Spleen (tissue), 7 donors: ENCODE measurements around the gene HDAC4.

ENCODE experiments used
- POLR2A ChIP-seq, 3 donors: fragments of 450-650 bp; IDR thresholded peaks; one replicate each; pipeline ENCODE4 v1.5.1; 2017; ENCODE audit warnings: antibody characterized with exemption in 3 of 3, mild to moderate bottlenecking in 1 of 3
- TF ChIP-seq, protein P1 (sequence below), 11 experiments: fragments of 200-600 bp in 7 of 11; fragments of 450-650 bp in 4 of 11; sonication (generic) in 4 of 11; IDR thresholded peaks in 8 of 11; conservative IDR thresholded peaks in 3 of 11; 1 replicate in 7 of 11; 2 replicates in 4 of 11; pipeline versions ENCODE4 v1.4.0 to v1.8.0; 2016 to 2021; ENCODE audit warnings: antibody characterized with exemption in 11 of 11, inconsistent platforms in 4 of 11, mild to moderate bottlenecking in 1 of 11
- donor health status: DM: no; HTN: no; CAD: no; lungs with moderate emphysema.
- donor health status: DM: no; HTN: no; CAD: no.
- donor health status: DM: no; HTN: no; CAD: no.

DNA sequence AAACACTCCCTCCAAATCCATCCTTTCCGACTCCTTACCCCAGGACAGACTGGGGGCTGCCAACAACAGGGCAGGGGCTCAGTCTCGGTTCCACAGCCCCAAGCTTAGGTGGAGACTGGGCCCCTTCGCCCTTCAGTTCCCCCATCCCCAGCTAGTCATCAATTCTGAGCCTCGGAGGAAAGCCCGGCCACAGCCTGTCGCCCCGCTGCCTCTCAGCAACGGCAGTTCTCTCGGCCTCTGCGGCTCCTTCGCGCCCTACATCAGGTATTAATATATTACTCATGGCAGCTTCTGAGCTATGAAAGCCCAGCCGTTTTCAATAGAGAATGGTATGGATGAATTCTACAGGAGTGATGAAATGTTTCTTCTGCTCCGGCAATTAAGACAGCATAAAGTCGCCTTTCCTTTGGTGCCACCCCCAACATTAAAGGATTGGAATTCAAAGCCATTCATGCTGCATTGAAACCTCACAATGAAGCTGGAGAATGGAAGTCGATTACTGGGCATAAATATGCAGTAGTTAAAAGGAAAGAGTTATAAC, 2.8 kb downstream of the HDAC4 start:
- TF ChIP-seq, protein P1, sequence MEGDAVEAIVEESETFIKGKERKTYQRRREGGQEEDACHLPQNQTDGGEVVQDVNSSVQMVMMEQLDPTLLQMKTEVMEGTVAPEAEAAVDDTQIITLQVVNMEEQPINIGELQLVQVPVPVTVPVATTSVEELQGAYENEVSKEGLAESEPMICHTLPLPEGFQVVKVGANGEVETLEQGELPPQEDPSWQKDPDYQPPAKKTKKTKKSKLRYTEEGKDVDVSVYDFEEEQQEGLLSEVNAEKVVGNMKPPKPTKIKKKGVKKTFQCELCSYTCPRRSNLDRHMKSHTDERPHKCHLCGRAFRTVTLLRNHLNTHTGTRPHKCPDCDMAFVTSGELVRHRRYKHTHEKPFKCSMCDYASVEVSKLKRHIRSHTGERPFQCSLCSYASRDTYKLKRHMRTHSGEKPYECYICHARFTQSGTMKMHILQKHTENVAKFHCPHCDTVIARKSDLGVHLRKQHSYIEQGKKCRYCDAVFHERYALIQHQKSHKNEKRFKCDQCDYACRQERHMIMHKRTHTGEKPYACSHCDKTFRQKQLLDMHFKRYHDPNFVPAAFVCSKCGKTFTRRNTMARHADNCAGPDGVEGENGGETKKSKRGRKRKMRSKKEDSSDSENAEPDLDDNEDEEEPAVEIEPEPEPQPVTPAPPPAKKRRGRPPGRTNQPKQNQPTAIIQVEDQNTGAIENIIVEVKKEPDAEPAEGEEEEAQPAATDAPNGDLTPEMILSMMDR (IDR thresholded peaks at IDR 0.05 in 8 of 11, conservative IDR thresholded peaks at IDR 0.05 in 3 of 11): no peak
- no peak for TF ChIP-seq POLR2A (IDR thresholded peaks at IDR 0.05)
